ENCODE measurements around the gene ZNF189.

The ZNF189 gene

DNA sequence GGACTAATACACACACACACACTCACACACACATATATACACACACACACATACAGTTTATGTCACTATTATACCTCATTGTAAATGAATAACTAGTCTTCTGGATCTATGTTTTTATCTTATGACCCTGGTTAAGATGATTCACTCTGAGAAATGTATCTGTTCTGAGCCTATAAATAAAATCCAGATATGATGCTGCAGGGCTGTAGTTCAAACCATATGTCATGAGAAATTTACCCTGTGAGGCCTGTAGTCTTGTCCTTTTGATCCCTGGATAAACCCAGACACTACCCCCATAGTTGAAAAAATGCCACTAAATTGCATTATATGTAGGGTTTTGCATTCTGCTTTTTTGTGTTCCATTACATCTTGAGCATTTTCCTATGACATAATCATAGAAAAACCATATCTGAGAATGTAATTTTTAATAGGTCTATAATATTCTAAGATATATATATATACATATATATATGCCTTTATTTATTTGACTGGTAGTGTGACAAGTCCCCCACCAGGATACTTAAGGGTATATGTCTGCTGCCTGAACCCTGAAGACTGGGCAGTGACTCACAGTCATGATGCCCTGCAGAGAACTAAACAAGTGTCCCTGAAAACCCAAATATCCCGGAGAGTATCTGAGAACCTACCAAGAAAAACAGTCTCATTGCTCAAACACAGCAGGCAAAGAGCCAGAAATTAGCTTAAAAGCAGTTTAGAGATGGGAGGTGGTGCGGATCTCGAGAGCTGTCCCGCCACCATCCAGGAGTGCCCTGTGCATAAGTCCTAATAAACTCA, 55.3 kb downstream of the ZNF189 start:
- no peak for DNase-seq (ENCODE audit: low read depth)

DNA sequence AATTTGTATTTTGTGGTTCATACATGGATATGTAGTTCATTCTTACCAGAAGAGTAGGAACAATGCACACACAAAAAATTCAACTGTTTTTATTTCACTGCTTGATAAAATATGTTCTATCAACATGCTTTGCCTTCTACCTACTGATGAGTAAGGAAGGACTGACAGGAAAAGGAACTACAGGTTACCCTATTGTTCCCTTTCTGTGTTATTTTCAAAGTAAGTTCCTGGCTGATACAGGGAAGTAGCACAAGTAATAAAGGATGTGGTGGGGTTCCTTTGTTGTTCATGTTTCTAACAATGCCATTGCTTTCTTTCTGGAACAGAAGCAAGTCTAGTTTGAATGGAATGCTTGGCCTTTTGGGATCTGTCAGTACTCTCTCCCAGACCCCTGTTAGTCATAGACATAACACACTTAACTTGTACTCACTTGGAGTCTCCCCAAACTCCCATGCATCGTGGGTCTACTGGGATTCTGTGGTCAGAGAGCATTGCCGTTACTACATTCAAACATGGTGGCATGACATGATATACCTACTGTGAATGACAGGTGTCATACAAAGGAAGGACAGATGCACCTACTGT, 57.1 kb downstream of the ZNF189 start:
- DNase-seq (ENCODE audit: low read depth), result peak; percentile 22

DNA sequence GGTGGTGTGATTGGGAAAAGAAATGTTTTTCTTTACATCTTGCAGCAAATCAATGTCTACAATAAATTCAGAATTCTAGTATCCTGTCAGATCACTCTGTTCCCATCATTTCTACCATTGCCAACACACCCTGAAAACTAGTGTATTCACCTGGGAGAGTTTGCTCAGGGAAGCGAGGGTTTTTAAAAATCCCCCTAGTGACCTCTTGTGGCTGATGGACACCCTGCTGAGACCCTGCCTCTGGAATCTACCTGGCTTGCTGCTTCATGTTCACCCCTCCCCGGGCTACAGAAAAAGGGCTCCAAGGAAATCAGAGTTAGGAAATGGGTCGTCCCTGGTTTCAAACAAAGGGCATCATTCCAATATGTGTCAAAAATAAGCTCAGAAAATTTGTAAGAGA, 58.4 kb downstream of the ZNF189 start:
- no peak for DNase-seq (ENCODE audit: low read depth)

DNA sequence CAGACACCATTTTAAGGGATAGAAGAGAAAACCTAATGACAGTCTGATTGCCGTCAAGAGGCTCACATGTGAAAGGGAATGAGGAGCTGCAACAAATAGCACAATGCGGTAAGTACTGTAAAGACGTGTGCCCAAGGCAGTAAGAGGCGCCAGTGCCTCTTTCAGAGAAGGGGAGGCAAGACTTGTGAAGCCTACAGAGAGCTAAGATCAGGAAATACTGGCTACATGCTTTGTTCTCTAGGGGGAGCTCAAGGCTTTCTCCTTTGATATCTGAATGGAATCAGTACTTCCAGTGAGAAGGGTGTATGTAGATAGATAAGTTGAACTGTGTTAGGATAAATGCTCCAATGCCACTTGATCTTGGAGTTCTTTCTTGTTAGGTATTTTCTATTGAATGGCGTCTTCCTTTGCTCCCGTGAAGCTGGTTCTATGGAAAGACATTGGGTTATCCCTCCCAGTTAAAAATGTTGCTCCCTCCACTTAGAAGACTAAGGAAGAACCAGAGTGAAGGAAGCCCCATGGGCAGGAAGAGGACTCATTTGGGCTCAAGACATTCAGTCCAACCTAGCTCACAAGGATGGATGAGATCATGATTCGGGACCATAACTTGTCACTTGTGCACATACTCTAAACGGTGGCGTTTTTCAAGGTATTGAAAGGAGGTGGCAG, 60.4 kb downstream of the ZNF189 start:
- peak; percentile 33 for DNase-seq (ENCODE audit: low read depth)

Data from GM04503 (cell line).